T follicular helper cell (primary cell): ENCODE results near the gene OCLN.
"Not testable (repeated sequence)": the region's sequence is repeated elsewhere in the genome, so short reads cannot be mapped to it uniquely, and the experiment has no call there.

Experiments used
- DNase-seq: peaks from one replicate; pipeline ENCODE4 v3.0.0-alpha.2; 2020; ENCODE audit warnings: low read depth

The OCLN gene

GRCh38 chr5:69491838-69492390 lies 676 bp upstream of the OCLN start:
- DNase-seq = no peak

- no peak for DNase-seq
Measured at GRCh38 chr5:69492923-69493395, 369 bp downstream of the OCLN start.

GRCh38 chr5:69493396-69494133 lies 975 bp downstream of the OCLN start:
- no peak for DNase-seq

GRCh38 chr5:69494452-69494851 lies 1.9 kb downstream of the OCLN start:
- DNase-seq = no peak

DNA sequence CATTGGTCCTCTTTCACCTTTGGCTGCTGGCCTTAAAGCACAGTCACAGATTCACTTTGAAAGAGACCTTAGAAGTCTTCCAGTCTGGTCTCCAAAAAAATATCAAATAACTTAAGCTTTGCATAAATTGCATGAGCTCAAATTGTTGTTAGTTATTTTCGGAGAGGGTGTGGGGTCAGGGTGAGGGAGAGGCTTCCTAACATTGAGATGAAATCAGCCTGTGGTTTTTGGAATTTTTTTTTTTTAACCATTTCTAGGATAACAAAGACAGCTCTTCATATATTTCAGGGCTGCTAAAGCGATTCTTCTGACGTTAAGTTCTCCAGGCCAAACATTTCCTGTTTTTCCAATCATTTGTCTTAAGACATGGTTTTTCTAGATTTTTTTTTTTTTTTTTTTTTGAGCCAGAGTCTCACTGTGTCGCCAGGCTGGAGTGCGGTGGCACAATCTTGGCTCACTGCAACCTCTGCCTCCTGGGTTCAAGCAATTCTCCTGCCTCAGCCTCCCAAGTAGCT lies 4.5 kb downstream of the OCLN start:
- no peak for DNase-seq

DNA sequence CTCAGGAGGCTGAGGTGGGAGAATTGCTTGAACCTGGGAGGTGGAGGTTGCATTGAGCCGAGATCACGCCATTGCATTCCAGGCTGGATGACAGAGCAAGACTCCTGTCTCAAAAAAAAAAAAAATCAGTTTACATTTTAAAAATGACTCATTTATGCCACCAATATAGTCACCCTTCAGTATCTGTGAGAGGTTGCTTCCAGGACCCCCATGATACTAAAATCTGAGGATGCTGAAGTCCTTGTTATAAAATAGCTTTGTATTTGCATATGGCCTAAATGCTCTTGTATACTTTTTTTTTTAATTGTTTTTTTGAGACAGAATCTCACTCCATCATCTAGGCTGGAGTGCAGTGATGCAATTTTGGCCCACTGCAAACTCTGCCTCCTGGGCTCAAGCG lies 5.8 kb downstream of the OCLN start:
- DNase-seq = no peak

DNA sequence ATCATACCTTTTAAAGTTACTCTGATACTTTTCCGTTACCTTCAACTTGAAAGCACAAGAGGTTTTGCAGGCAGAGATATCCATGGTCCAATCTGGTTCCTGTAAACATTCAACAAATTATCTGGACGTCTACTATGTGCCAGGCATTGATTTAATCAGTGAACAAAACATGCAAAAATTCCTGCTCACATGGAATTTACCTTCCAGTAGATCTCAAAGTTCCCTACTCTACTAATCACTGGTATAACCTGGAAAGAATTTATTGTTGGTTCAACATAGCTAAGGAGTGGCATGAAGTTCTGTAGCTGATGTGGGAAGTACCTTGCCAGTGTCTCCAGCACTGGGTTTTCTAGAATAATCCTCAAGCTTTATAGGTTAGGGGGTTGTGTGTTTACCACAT lies 9.8 kb downstream of the OCLN start:
- DNase-seq = no peak

GRCh38 chr5:69502767-69503488 lies 10.3 kb downstream of the OCLN start:
- DNase-seq = no peak

GRCh38 chr5:69504036-69504435 lies 11.4 kb downstream of the OCLN start:
- DNase-seq = no peak

- DNase-seq = no peak
Measured at GRCh38 chr5:69505306-69505705, 12.7 kb downstream of the OCLN start.

GRCh38 chr5:69509212-69509611 lies 16.6 kb downstream of the OCLN start:
- DNase-seq = no peak

GRCh38 chr5:69510694-69511093 lies 18.1 kb downstream of the OCLN start:
- DNase-seq = no peak

DNA sequence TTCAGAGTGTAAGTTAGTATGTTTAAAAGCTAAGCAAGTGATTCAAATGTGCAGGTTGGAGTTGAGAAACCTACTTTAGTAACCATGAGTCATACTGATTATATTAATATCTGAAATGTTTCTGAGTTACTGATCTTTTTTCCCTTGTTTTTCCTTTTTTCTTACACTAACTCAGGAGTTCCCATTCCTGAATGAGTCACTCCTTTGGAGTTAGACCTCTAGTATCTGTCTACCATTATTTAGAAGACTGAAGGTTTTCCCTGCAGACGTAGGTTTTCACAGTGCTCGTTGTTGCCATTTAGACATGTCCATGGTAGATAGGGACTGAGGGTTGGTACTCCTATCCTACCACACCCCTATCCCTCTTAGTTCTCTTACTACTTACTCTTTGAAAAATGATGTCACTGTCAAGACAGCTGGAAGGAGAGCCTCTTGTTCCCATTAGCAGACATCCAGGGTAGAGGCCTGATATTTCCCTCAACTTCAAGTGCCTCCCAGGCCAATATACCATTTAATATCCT lies 20.2 kb downstream of the OCLN start:
- DNase-seq = no peak

DNA sequence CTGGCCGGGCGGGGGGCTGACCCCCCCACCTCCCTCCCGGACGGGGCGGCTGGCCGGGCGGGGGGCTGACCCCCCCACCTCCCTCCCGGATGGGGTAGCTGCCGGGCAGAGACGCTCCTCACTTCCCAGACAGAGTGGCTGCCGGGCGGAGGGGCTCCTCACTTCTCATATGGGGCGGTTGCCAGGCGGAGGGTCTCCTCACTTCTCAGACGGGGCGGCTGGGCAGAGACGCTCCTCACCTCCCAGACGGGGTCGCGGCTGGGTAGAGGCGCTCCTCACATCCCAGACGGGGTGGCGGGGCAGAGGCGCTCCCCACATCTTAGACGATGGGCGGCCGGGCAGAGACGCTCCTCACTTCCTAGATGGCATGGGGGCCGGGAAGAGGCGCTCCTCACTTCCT lies 23.0 kb downstream of the OCLN start:
- DNase-seq = not testable (repeated sequence)

- no peak for DNase-seq
Measured at GRCh38 chr5:69516769-69517168, 24.2 kb downstream of the OCLN start.

DNA sequence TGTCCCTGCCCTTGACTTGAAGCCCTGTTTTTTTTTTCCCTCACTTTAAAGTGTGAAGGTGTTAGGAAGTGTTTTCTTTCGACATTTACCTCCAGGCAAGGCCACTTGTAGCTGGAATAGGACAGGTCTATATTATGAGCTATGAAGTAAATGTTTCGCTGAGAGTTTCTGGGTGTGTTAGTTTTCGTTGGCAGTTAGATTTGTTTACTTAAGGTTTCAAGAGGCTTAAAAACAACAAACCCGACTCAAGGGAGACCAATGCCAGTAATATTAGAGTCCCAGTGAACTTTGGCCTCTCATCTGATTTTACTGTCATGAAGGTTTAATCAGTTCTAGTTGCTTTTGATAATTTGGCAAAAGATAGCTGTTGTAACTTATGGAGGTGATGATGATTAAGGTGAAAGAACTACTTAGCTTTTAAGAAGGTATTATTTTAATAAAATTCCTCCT lies 25.2 kb downstream of the OCLN start:
- DNase-seq = no peak

- DNase-seq = no peak
Measured at GRCh38 chr5:69519285-69519684, 26.7 kb downstream of the OCLN start.

- no peak for DNase-seq
Measured at GRCh38 chr5:69522035-69522434, 29.4 kb downstream of the OCLN start.

- DNase-seq = no peak
Measured at GRCh38 chr5:69525490-69525889, 32.9 kb downstream of the OCLN start.

GRCh38 chr5:69526660-69527059 lies 34.1 kb downstream of the OCLN start:
- no peak for DNase-seq

- DNase-seq = no peak
Measured at GRCh38 chr5:69527128-69527770, 34.7 kb downstream of the OCLN start.

- no peak for DNase-seq
Measured at GRCh38 chr5:69528035-69528434, 35.4 kb downstream of the OCLN start.
